Measurements from ENCODE around the gene ZSCAN12. TPM values are rescaled to one million over a fixed set of nuclear protein-coding genes. Genes with fewer than 3 reads are reported as not detected.
A peak's percentile ranks its signal among the peaks of the same experiment; 100 is the strongest.

ZSCAN12 gene
- total RNA-seq, 1 donor from 2014 or later, result 12.8 TPM

DNA sequence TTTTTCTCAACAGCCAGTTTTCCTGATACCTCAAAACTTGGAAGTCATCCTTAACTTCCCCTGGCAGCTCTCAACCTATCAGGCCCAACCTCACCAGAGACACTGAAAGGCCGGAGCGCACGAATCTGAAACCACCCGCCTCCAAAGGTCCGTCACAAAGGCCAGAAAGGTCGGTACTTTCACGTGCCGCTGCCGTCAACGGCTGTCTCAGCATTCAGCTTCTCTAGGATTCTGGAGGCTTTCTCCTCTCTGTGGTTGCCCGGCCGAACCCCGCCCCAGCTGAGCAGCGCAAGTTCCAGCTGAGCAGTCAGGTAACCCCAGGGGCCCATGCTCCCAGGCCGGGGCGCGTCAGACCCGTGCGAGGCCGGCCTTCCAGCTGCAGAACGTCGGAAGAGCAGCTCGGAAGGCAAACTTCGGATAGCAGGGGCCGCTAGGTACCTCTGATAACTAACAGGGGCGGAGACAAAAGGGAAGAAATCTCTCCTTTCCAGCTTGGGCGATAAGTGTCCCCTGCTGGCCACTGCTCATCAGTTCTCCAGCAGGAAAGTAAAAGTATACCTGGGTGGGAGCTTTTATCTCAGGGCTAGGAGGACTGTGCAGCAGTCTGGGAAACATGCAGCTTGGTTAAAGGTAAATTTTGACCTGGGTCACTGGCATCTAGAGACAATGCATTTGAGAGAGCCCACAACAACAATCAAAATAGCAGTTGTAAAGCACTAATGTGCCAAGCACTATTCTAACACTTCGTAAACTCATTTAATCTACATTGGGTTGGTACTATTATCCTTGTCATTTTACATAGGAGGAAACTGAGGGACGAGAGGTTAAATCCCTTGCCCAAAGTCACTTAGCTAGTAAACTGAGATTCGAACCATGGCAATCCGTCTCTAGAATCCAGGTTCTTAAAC lies 16.1 kb downstream of the ZSCAN12 start:
- H3K27ac Mint-ChIP-seq, result peak overlapping the region; percentile 94
- peaks cover 58% of the 10 kb centered on the region for H3K36me3 Mint-ChIP-seq (ENCODE audit: low read depth)
- peaks cover 18% of the 10 kb centered on the region for H3K4me1 Mint-ChIP-seq
- DNase-seq (peak; percentile 77), ATAC-seq (ENCODE audit: low read depth) (peak; percentile 98)
- peak overlapping the region; percentile 88 for H3K4me3 Mint-ChIP-seq
- ChIA-PET CTCF (interaction anchor here (0.8 to 2.5 kb wide), 8 partner anchors 13 to 279 kb away, joined by 3 to 19 read pairs (median 4); partner anchors contain the start of genes ZKSCAN3, ZKSCAN8 and ZSCAN12), POLR2A (interaction anchor here (0.6 to 2.6 kb wide), 19 partner anchors 11 to 1236 kb away, joined by 3 to 37 read pairs (median 7); partner anchors contain the start of genes ZKSCAN3, ZKSCAN4, ZKSCAN8 and ZNF165)
- intact Hi-C loops (cut with micrococcal nuclease), result loop anchor here (1.0 to 2.0 kb wide), 7 partner anchors 11 to 302 kb away; partner anchors contain the start of genes ZKSCAN3, ZKSCAN4, ZSCAN12 and ZSCAN16
- H3K9me3 Mint-ChIP-seq, result no peaks in the 10 kb centered on the region
- TF ChIP-seq, protein P1, sequence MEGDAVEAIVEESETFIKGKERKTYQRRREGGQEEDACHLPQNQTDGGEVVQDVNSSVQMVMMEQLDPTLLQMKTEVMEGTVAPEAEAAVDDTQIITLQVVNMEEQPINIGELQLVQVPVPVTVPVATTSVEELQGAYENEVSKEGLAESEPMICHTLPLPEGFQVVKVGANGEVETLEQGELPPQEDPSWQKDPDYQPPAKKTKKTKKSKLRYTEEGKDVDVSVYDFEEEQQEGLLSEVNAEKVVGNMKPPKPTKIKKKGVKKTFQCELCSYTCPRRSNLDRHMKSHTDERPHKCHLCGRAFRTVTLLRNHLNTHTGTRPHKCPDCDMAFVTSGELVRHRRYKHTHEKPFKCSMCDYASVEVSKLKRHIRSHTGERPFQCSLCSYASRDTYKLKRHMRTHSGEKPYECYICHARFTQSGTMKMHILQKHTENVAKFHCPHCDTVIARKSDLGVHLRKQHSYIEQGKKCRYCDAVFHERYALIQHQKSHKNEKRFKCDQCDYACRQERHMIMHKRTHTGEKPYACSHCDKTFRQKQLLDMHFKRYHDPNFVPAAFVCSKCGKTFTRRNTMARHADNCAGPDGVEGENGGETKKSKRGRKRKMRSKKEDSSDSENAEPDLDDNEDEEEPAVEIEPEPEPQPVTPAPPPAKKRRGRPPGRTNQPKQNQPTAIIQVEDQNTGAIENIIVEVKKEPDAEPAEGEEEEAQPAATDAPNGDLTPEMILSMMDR (IDR thresholded peaks at IDR 0.05), result no peak
- no peaks in the 10 kb centered on the region for H3K27me3 Mint-ChIP-seq

DNA sequence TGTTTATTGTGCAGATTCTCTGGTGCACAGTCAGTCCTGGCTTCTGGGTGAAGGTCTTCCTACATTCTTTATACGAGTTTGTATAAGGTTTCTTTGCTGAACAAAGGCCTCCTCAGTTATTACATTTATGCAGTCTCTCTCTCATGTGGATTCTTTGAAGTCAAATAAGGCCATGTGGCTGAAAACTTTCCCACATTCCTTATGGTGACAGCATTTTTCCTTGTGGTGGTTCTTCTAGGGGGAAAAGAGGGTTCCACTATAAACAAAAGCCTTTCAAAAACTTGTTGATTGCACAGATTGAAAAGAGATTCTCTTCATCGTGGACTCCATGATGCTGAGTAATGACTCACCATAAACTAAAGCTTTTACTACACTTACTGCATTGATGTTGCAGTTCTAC lies 19.2 kb downstream of the ZSCAN12 start:
- Mint-ChIP-seq H3K9me3 (peaks cover 3% of the 10 kb centered on the region), H3K36me3 (ENCODE audit: low read depth) (peaks cover 48% of the 10 kb centered on the region), H3K4me3 (no peak overlapping the region)

DNA sequence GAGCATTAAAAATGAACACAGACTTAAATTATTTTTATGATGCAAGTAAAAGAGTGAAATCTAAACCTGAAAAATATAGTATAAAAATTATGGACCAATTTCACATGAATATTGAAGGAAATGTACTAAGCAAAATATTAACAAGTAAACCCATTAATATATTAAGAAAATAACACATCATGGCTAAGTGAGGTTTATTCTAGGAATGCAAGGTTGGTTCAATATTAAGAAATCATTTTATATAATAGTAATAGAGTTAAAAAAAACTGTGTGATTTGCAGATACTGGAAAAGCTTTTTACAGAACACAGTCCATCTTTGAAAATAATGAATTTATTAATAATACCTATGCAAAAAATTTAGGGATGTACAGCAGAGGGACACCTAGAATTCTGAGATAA lies 20.9 kb downstream of the ZSCAN12 start:
- no peak overlapping the region for H3K27ac Mint-ChIP-seq
- CTCF ChIA-PET, result no interaction called here
- ATAC-seq (ENCODE audit: low read depth), result no peak

More for the DNA sequence above, 19.2 kb downstream of the ZSCAN12 start:
- CTCF ChIA-PET, result no interaction called here
- Mint-ChIP-seq H3K4me1 (peaks cover 18% of the 10 kb centered on the region), H3K27ac (no peak overlapping the region), H3K27me3 (no peaks in the 10 kb centered on the region)
- POLR2A ChIA-PET, result no interaction called here
- intact Hi-C loops (cut with micrococcal nuclease), result no loop called here
- ATAC-seq (ENCODE audit: low read depth) (no peak), DNase-seq (no peak)
- TF ChIP-seq, protein P1 (IDR thresholded peaks at IDR 0.05), result no peak

DNA sequence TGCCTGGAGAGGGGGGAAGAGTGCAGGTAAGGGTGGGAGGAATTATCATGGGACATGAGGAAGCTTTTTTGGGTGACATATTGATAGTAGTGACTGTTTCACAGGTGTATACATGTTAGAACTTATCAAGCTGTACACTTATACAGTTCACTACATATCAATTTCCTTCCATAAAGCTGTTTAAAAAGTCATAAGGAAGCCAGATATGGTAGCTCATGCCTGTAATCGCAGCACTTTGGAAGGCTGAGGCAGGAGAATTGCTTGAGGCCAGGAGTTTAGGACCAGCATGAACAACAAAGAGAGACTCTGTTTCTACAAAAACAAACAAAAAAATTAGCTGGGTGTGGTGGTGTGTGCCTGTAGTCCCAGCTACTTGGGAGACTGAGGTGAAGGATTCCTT lies 21.7 kb downstream of the ZSCAN12 start:
- DNase-seq (no peak), ATAC-seq (ENCODE audit: low read depth) (no peak)
- Mint-ChIP-seq H3K9me3 (peaks cover 3% of the 10 kb centered on the region), H3K4me3 (no peak overlapping the region), H3K36me3 (ENCODE audit: low read depth) (peaks cover 45% of the 10 kb centered on the region), H3K27ac (no peak overlapping the region), H3K4me1 (peaks cover 8% of the 10 kb centered on the region), H3K27me3 (no peaks in the 10 kb centered on the region)
- ChIA-PET POLR2A (no interaction called here), CTCF (interaction anchor here (1.0 kb wide), 1 partner anchor 22 kb away, joined by 3 read pairs; no protein-coding TSS in a partner anchor)
- TF ChIP-seq, protein P1 (IDR thresholded peaks at IDR 0.05), result no peak
- intact Hi-C loops (cut with micrococcal nuclease), result no loop called here

More for the DNA sequence above, 20.9 kb downstream of the ZSCAN12 start:
- Mint-ChIP-seq H3K27me3 (no peaks in the 10 kb centered on the region), H3K36me3 (ENCODE audit: low read depth) (peaks cover 49% of the 10 kb centered on the region), H3K9me3 (peaks cover 3% of the 10 kb centered on the region), H3K4me3 (no peak overlapping the region), H3K4me1 (peaks cover 16% of the 10 kb centered on the region)
- intact Hi-C loops (cut with micrococcal nuclease), result no loop called here
- POLR2A ChIA-PET, result no interaction called here
- TF ChIP-seq, protein P1 (IDR thresholded peaks at IDR 0.05), result no peak
- no peak for DNase-seq

DNA sequence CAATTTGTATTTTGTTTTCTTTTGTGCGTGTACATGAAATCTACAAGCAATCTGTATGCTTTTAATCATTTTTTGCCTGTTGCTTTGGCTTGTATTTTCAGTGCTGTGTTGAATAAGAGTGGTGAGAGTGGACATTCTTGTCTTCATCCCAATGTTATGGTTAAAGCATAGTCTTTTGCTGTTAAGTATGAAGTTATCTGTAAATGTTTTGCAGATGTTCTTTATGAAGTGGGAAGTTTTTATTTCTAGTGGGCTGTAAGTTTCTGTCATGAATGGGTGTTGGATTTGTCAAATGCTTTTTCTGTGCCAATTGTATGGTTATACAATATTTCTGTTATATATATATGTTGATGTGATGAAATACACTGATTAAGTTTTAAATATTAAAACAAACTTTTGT lies 25.6 kb downstream of the ZSCAN12 start:
- Mint-ChIP-seq H3K9me3 (peaks cover 3% of the 10 kb centered on the region), H3K4me1 (peaks cover 13% of the 10 kb centered on the region), H3K27me3 (no peaks in the 10 kb centered on the region), H3K27ac (no peak overlapping the region), H3K4me3 (no peak overlapping the region), H3K36me3 (ENCODE audit: low read depth) (peaks cover 19% of the 10 kb centered on the region)
- TF ChIP-seq, protein P1 (IDR thresholded peaks at IDR 0.05), result no peak
- intact Hi-C loops (cut with micrococcal nuclease), result no loop called here
- DNase-seq (no peak), ATAC-seq (ENCODE audit: low read depth) (no peak)
- ChIA-PET CTCF (no interaction called here), POLR2A (no interaction called here)
